C4-2B (cell line): ENCODE results near the gene GRIN3A.

Experiments used
- H3K27ac ChIP-seq: fragments of 450-650 bp; 2 replicates; pipeline ENCODE4 v1.5.1; 2017
- ZFX ChIP-seq: fragments of 450-650 bp; IDR thresholded peaks from 2 replicates; pipeline ENCODE4 v1.6.1; 2017
- TF ChIP-seq, protein P1 (sequence below): fragments of 450-650 bp; conservative IDR thresholded peaks from 2 replicates; pipeline ENCODE4 v1.5.1; 2017; ENCODE audit warnings: mild to moderate bottlenecking

Gene GRIN3A

DNA sequence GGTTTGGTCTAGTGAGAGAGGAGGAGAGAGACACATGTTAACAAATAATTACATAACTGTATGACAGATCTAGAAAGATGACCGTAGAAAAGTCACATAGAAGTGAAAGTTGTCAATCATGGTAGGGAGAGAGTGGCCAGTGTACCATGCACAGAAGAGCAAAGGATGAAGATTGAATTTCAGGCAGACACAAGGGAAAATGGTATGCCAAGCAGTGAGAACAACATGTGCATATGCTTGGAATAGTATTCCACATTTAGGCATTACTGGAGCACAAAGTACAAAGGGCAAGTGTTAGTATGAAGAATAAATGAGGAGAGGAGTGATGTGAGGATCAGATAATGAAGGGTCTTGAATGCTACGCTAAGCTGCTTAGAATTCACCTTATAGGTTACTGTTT is 20.3 kb downstream of the GRIN3A start:
- no peak for TF ChIP-seq ZFX
- TF ChIP-seq, protein P1, sequence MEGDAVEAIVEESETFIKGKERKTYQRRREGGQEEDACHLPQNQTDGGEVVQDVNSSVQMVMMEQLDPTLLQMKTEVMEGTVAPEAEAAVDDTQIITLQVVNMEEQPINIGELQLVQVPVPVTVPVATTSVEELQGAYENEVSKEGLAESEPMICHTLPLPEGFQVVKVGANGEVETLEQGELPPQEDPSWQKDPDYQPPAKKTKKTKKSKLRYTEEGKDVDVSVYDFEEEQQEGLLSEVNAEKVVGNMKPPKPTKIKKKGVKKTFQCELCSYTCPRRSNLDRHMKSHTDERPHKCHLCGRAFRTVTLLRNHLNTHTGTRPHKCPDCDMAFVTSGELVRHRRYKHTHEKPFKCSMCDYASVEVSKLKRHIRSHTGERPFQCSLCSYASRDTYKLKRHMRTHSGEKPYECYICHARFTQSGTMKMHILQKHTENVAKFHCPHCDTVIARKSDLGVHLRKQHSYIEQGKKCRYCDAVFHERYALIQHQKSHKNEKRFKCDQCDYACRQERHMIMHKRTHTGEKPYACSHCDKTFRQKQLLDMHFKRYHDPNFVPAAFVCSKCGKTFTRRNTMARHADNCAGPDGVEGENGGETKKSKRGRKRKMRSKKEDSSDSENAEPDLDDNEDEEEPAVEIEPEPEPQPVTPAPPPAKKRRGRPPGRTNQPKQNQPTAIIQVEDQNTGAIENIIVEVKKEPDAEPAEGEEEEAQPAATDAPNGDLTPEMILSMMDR, result no peak
- no peak overlapping the region for H3K27ac ChIP-seq

DNA sequence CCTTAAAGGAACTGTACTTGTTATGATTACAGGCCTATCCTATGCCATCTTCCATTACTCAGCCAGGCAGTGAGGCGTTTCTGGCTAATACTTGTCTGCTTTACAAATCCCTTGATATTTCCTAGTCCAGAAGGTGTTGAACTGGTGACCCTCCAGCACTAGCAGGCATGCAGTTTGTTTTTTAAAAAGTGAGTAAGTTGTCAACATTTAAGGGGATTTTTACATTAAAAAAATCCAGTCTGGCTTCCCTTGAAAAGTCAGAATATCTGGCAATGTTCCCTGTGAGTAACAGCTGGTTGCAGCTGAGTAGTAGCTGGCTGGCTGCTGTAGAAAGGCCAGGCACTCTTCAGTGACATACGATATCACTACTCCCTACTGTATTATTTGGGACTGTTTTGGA is 21.8 kb downstream of the GRIN3A start:
- H3K27ac ChIP-seq, result no peak overlapping the region
- TF ChIP-seq, protein P1, result no peak
- TF ChIP-seq ZFX, result no peak

DNA sequence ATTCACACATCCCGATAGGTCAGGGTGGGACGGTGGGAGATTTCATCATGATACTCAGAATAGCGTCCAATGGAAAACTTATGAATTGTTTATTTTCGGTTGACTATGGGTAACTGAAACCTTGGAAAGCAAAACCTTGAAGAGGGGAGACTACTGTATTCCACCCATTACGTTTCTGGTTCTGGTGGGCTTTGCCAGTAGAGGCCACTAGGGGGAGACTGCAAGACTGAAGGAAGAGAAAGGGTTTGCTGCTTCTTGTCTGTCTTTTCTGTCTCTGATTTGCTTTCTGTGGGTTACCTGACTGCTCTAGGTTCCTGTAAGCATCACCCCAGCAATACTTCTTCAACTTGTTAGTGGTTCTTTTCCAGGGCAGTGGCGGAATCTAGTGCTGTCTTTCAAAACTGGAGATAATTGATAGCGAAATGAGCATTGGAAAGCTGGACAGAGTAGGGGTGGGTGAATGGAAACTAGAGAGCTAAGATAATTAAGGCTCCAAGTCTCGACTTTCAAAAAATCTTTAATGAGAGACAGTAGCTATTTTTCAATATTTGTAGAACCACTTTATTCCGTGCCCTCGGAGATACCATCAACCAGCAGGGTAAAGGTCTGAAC is 27.0 kb downstream of the GRIN3A start:
- TF ChIP-seq ZFX, result no peak
- TF ChIP-seq, protein P1, result peak; percentile 79
- no peak overlapping the region for H3K27ac ChIP-seq

DNA sequence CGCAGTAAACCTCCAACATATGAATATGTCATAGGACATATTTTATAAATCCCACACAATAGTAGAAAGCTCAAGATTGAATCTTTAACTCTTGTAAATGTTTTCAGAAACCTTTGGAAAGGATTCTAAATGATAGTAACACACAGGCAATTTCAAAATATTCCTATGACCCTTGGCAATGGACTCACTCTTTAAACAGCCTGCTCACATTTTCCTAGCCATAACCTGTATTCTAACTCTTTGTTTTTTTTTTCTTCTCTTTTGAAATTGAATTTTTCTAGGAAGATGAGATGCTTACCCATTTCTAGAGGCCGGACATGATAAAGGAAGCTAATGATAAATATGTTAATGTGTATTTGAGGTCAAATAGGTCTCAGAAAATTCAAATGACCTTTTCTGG is 29.6 kb downstream of the GRIN3A start:
- TF ChIP-seq ZFX, result no peak
- TF ChIP-seq, protein P1, result no peak
- no peak overlapping the region for H3K27ac ChIP-seq

DNA sequence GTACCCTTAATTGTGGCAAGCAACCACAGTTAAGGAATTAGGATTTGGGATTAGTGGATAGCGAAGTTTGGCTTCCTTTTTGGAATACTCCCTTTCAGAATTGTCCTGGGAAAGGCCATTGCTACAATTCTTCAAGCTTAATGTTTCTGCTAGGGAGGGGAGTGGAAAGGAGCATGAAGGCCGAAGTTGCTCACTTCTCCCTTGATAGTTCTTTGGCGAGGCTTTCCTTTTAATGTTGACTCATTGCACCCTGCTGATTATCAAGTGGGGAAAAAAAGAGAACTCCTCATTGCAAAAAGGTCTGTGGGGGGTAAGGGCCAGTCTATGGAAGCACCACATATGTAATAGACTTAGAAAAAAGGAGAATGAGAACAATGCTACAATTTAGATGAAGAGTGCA is 30.7 kb downstream of the GRIN3A start:
- H3K27ac ChIP-seq, result no peak overlapping the region
- TF ChIP-seq ZFX, result no peak
- TF ChIP-seq, protein P1, result no peak

DNA sequence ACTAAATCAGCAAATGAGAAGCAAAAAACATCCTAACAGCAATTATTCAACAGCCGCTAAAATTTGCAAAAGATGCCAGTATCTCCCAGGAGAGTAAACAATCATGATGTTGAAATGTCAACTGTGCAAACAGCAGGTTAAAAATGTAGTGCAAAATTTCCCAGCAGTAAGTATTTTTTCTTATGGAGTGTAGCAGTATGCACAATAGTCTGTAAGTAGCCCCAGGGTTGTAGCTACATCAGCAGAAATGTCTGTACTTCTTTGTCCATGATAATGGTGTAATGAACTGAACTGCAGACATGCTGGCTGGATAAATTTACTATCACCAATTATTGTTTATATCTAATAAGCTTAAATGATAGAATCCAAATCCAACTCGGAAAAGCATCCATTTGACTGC is 31.4 kb downstream of the GRIN3A start:
- TF ChIP-seq ZFX, result no peak
- TF ChIP-seq, protein P1, result no peak
- H3K27ac ChIP-seq, result no peak overlapping the region

DNA sequence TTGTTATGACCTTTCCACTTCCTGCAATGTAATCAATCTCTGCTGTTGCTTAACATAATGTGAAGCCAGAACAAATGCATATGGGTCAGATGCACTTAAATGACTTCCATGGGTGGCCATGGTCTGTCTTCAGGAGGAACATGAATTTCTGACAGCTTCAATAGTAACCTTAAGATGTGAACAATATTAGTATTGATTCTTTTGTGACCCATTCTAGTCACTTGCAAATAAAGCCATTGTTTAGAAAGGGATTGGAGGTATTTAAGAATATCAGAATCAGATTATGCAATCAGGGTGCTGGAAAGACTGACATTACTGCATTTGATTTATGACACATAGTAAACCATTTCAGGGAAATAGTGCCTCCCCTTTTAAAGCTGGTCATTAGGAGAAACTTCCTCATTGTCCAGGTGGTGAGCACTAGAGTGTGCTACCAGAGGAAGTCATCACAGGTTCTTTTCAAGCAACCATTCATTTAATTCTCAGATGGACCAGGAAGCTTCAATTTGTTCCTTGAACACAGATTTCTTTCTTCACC is 32.1 kb downstream of the GRIN3A start:
- H3K27ac ChIP-seq, result no peak overlapping the region
- TF ChIP-seq ZFX, result no peak
- TF ChIP-seq, protein P1, result no peak; the same call in 1 of the 2 replicates
